Measurements from ENCODE around the gene FLYWCH1.

The FLYWCH1 gene

GRCh38 chr16:2915196-2915929, 3.6 kb downstream of the FLYWCH1 start:
- TF ChIP-seq FOXP2 (optimal IDR thresholded peaks at IDR 0.05; ENCODE audit: borderline replicate concordance, extremely low read depth, extremely low read length, insufficient read depth): no peak

- TF ChIP-seq SIN3A (IDR thresholded peaks at IDR 0.05; ENCODE audit: borderline replicate concordance, insufficient read depth, low read length) (no peak), FOXP2 (optimal IDR thresholded peaks at IDR 0.05; ENCODE audit: borderline replicate concordance, extremely low read depth, extremely low read length, insufficient read depth) (no peak), REST (IDR thresholded peaks at IDR 0.05; ENCODE audit: insufficient read depth in 1 of 2, low read depth in 2 of 2, low read length in 2 of 2) (no peak), POLR2AphosphoS5 (IDR thresholded peaks at IDR 0.05; ENCODE audit: low read depth, low read length) (no peak), TAF1 (IDR thresholded peaks at IDR 0.05; ENCODE audit: borderline replicate concordance, insufficient read depth, low read length) (no peak)
These were observed 8.0 kb downstream of the FLYWCH1 start for GRCh38 chr16:2919511-2920255.

GRCh38 chr16:2923481-2923880, 11.8 kb downstream of the FLYWCH1 start:
- no peak for TF ChIP-seq SIN3A (IDR thresholded peaks at IDR 0.05; ENCODE audit: borderline replicate concordance, insufficient read depth, low read length)
- TF ChIP-seq FOXP2 (optimal IDR thresholded peaks at IDR 0.05; ENCODE audit: borderline replicate concordance, extremely low read depth, extremely low read length, insufficient read depth): no peak
- no peak for TF ChIP-seq TAF1 (IDR thresholded peaks at IDR 0.05; ENCODE audit: borderline replicate concordance, insufficient read depth, low read length)
- TF ChIP-seq REST (IDR thresholded peaks at IDR 0.05; ENCODE audit: insufficient read depth in 1 of 2, low read depth in 2 of 2, low read length in 2 of 2): no peak
- no peak for TF ChIP-seq POLR2AphosphoS5 (IDR thresholded peaks at IDR 0.05; ENCODE audit: low read depth, low read length)

- no peak for TF ChIP-seq SIN3A (IDR thresholded peaks at IDR 0.05; ENCODE audit: borderline replicate concordance, insufficient read depth, low read length)
- no peak for TF ChIP-seq REST (IDR thresholded peaks at IDR 0.05; ENCODE audit: insufficient read depth in 1 of 2, low read depth in 2 of 2, low read length in 2 of 2)
- no peak for TF ChIP-seq POLR2AphosphoS5 (IDR thresholded peaks at IDR 0.05; ENCODE audit: low read depth, low read length)
- TF ChIP-seq FOXP2 (optimal IDR thresholded peaks at IDR 0.05; ENCODE audit: borderline replicate concordance, extremely low read depth, extremely low read length, insufficient read depth): no peak
- no peak for TF ChIP-seq TAF1 (IDR thresholded peaks at IDR 0.05; ENCODE audit: borderline replicate concordance, insufficient read depth, low read length)
These were observed 13.4 kb downstream of the FLYWCH1 start for GRCh38 chr16:2924901-2925755.

- TF ChIP-seq FOXP2 (optimal IDR thresholded peaks at IDR 0.05; ENCODE audit: borderline replicate concordance, extremely low read depth, extremely low read length, insufficient read depth) (no peak), TAF1 (IDR thresholded peaks at IDR 0.05; ENCODE audit: borderline replicate concordance, insufficient read depth, low read length) (no peak), SIN3A (IDR thresholded peaks at IDR 0.05; ENCODE audit: borderline replicate concordance, insufficient read depth, low read length) (no peak), POLR2AphosphoS5 (IDR thresholded peaks at IDR 0.05; ENCODE audit: low read depth, low read length) (no peak)
These were observed 14.4 kb downstream of the FLYWCH1 start for GRCh38 chr16:2925951-2926649.

Measured in PFSK-1 (cell line).